TTC549 (cell line): Measurements from ENCODE around the gene CAST.

ENCODE experiments used
- FAIRE-seq: peaks from 2 replicates; lab custom pipeline; 2012; peaks lifted over from hg19 to GRCh38; lab: Jason Lieb, UNC

CAST gene

DNA sequence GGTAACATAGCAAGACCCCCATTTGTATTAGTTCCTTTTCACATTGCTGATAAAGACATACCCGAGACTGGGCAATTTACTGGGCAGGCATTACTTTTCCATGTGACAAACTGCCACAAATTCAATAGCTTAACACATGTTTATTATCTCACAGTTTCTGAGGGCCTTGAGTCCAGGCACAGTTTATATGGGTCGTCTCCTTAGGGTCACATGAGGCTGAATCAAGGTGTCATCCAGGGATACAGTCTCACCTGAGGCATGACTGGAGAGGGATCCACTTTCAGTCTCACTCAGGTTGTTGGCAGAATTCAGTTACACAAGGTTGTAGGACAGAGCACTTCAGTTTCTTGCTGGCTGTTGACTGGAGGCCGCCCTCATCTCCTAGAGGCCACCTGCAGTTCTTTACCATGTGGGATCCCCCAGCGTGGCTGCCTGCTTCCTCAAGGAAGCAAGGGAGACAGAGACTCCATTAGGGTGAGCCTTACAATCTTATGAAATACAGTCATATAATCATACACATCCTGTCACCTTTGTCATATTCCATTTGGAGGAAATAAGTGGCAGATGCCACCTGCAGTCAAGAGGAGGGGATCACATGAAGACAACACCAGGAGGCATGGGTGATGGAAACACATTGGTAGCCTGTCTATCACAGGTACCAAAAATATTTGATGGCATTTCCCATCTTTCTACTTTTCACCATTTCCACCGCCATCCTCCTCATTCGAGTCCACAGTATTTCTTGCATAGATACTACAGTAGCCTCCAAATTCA is 160.7 kb downstream of the CAST start:
- no peak for FAIRE-seq

DNA sequence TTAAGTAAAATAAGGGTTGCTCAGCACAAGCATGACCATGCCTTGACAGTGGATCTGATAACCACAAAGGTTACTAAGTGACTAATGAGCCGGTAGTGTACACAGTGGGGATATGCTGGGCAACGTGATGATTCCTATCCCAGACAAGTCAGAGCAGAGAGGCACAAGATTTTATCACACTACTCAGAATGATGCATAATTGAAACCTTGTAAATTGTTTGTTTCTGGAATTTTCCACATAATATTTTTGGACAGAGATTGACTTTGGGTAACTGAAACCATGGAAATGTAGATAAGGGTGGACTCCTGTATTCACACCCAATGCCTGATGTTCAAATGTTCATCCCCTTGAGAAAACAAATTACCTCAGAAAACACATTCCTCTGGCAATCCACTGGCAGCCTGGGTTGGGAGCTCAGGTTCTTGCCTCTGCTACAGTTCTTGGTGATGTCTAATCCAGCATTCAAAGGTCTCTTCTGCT is 161.8 kb downstream of the CAST start:
- FAIRE-seq: no peak
